ENCODE data around the gene ANGPTL4.
"Not testable (repeated sequence)": the region's sequence is repeated elsewhere in the genome, so short reads cannot be mapped to it uniquely, and the experiment has no call there.

ANGPTL4 gene

DNA sequence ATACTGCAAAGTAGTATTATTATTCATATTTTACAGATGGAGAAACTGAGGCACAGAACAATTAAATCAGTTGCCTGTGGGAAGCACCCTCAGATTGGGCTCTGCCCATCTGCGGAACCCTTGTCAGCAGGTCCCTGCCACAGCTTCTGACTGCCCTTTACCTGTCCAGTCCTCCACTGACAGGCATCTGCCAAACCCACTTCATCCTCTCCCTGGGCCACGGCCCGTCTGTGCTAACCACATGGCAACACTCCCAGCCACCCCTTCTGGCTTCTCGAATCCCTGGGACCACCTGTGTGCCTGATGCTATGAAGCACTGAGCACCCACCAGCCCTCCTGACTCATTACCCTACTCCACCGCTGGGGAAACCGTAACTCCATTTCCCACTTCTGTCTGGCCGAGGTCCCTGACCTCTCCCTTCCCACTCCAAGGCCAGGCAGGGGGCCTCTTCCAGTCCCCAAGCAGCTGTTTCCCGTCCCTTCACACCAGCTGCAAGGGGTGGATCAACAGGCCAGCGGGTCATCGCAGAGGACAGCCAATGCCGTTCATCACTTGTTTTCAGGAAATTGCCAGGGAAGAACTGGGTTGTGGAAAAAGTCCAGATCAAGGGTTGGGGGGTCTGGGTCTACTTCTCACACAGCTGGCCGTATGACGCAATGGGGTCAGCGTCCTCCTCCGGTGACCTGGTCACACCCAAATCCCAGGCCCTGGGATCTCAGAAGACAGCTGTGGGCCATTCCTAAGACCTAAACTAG lies 23.4 kb upstream of the ANGPTL4 start:
- Histone ChIP-seq H3K9ac (ENCODE audit: low read length) (no peak overlapping the region), H3K27ac (ENCODE audit: low read length) (no peak overlapping the region), H3F3A (ENCODE audit: insufficient read depth, low read length) (no peaks in the 10 kb centered on the region; the same call in 1 of the 2 replicates), H3K4me1 (ENCODE audit: low read length) (no peaks in the 10 kb centered on the region), H3K4me2 (ENCODE audit: low read depth, low read length) (no peak overlapping the region), H3K9me2 (replicated peaks; ENCODE audit: insufficient read depth, low read length) (no peaks in the 10 kb centered on the region), H3K9me3 (replicated peaks; ENCODE audit: insufficient read depth, low read length) (no peaks in the 10 kb centered on the region), H3K36me3 (replicated peaks; ENCODE audit: insufficient read depth, low read length) (no peaks in the 10 kb centered on the region), H2AFZ (ENCODE audit: low read length) (no peak overlapping the region), H3K27me3 (replicated peaks; ENCODE audit: insufficient read depth, low read length) (peaks cover 86% of the 10 kb centered on the region), H3K4me3 (ENCODE audit: low read length) (no peak overlapping the region), H3K79me2 (ENCODE audit: low read length) (no peaks in the 10 kb centered on the region), H4K20me1 (ENCODE audit: insufficient read depth, low read length) (no peaks in the 10 kb centered on the region)
- no peak for DNase-seq
- TF ChIP-seq EZH2phosphoT487 (IDR thresholded peaks at IDR 0.05; ENCODE audit: low read length) = no peak
- TF ChIP-seq, protein P1, sequence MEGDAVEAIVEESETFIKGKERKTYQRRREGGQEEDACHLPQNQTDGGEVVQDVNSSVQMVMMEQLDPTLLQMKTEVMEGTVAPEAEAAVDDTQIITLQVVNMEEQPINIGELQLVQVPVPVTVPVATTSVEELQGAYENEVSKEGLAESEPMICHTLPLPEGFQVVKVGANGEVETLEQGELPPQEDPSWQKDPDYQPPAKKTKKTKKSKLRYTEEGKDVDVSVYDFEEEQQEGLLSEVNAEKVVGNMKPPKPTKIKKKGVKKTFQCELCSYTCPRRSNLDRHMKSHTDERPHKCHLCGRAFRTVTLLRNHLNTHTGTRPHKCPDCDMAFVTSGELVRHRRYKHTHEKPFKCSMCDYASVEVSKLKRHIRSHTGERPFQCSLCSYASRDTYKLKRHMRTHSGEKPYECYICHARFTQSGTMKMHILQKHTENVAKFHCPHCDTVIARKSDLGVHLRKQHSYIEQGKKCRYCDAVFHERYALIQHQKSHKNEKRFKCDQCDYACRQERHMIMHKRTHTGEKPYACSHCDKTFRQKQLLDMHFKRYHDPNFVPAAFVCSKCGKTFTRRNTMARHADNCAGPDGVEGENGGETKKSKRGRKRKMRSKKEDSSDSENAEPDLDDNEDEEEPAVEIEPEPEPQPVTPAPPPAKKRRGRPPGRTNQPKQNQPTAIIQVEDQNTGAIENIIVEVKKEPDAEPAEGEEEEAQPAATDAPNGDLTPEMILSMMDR (IDR thresholded peaks at IDR 0.05; ENCODE audit: low read length) = peak; percentile 16
- TF ChIP-seq EZH2 (optimal IDR thresholded peaks at IDR 0.05; ENCODE audit: low read depth, low read length) = no peak

DNA sequence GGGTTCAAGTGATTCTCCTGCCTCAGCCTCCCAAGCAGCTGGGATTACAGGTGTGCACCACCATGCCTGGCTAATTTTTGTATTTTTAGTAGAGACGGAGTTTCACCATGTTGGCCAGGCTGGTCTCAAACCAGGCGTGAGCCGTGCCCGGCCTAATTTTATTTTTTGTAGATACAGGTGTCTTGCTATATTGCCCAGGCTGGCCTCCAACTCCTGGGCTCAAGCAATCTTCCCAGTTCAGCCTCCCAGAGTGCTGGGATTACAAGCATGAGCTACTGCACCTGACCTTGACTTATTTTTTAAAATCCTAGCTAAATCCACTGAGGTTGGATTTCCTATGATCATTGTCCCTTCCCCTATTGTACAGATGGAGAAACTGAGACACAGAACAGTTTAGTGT lies 22.5 kb upstream of the ANGPTL4 start:
- H3K27ac ChIP-seq (ENCODE audit: low read length); H3K4me3 ChIP-seq (ENCODE audit: low read length); H2AFZ ChIP-seq (ENCODE audit: low read length); H3K4me2 ChIP-seq (ENCODE audit: low read depth, low read length); H3K9me2 ChIP-seq (replicated peaks; ENCODE audit: insufficient read depth, low read length); H3K79me2 ChIP-seq (ENCODE audit: low read length); H3K4me1 ChIP-seq (ENCODE audit: low read length); H3K9me3 ChIP-seq (replicated peaks; ENCODE audit: insufficient read depth, low read length); DNase-seq; H3F3A ChIP-seq (ENCODE audit: insufficient read depth, low read length); H3K36me3 ChIP-seq (replicated peaks; ENCODE audit: insufficient read depth, low read length); H4K20me1 ChIP-seq (ENCODE audit: insufficient read depth, low read length); H3K9ac ChIP-seq (ENCODE audit: low read length): not testable (repeated sequence)
- H3K27me3 ChIP-seq (replicated peaks; ENCODE audit: insufficient read depth, low read length) = peaks cover 76% of the 10 kb centered on the region

DNA sequence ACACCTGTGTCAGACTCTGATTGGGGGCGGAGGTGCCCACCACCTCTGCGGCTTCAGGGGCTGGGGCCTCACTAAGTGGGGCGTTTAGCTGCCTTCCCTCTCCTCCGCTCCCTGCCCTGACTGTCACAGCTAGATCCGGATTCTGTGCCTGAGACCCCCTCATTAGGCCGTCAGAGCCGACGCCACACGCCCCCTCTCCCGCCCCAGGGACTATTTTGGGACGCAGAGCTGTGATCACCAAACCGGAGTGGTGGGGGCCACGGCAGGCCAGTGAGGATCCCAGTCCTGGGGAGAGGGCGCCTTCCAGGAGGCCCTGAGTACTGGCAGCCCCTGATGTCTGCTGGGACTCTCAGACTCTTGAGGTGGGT lies 21.7 kb upstream of the ANGPTL4 start:
- no peak overlapping the region for H3K9ac ChIP-seq (ENCODE audit: low read length)
- H3K4me1 ChIP-seq (ENCODE audit: low read length) = no peaks in the 10 kb centered on the region
- H3F3A ChIP-seq (ENCODE audit: insufficient read depth, low read length) = no peaks in the 10 kb centered on the region
- H3K27me3 ChIP-seq (replicated peaks; ENCODE audit: insufficient read depth, low read length) = peaks cover 71% of the 10 kb centered on the region
- no peaks in the 10 kb centered on the region for H3K79me2 ChIP-seq (ENCODE audit: low read length)
- no peak overlapping the region for H2AFZ ChIP-seq (ENCODE audit: low read length)
- H4K20me1 ChIP-seq (ENCODE audit: insufficient read depth, low read length) = no peaks in the 10 kb centered on the region
- no peaks in the 10 kb centered on the region for H3K36me3 ChIP-seq (replicated peaks; ENCODE audit: insufficient read depth, low read length)
- TF ChIP-seq, protein P1 (IDR thresholded peaks at IDR 0.05; ENCODE audit: low read length) = no peak
- H3K4me3 ChIP-seq (ENCODE audit: low read length) = no peak overlapping the region
- no peaks in the 10 kb centered on the region for H3K9me3 ChIP-seq (replicated peaks; ENCODE audit: insufficient read depth, low read length)
- DNase-seq = no peak
- H3K4me2 ChIP-seq (ENCODE audit: low read depth, low read length) = no peak overlapping the region
- H3K9me2 ChIP-seq (replicated peaks; ENCODE audit: insufficient read depth, low read length) = no peaks in the 10 kb centered on the region
- no peak overlapping the region for H3K27ac ChIP-seq (ENCODE audit: low read length)

DNA sequence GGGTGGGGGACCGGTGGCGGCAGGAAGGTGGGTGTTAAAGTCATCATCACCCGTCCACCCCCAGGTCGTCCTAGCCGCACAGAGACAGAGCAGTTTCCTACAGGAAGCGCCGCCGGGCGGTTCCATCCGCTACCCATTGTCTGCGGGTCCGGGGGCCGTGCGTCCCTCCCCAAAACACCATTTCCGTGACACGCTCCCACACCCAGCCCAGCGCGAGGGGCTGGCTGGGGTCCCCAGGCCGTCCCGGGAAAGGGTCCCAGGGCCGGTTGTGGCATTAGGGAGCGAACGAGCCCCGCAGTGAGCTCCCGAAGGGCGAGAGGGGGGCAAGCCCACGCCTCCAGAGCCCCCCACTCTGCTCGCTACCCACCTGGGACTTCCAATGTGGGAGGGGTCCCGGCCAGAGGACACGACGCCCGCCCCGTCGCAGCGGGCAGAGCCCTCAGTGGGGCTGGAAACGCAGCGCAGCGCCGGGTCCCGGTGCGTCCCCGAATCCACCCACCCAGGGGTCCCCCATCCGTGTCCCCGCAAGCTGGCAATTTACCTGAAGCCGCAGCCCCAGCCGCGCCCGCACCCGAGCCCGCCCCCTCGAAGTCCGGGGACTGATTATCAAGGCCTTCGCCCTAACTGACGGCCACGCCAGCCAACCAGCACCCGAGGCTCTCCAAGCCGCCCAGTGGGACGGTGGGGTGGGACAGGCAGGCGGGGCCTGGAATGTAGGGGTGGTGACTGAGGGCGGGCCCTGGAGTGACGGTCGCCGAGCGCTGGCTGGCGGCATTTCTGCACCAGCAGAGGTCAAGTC lies 21.1 kb upstream of the ANGPTL4 start, which contains the start of gene KANK3:
TSS of gene KANK3 (minus strand) at position 579 of the 799 bp plus-strand sequence. CDS start 5,434 bp downstream, outside the sequence.
- Histone ChIP-seq H3K27me3 (replicated peaks; ENCODE audit: insufficient read depth, low read length) (peaks cover 65% of the 10 kb centered on the region), H2AFZ (ENCODE audit: low read length) (peak within 1 kb of the TSS; percentile 54; the same call in 1 of the 2 replicates), H3K9ac (ENCODE audit: low read length) (no peak within 1 kb of the TSS)

More for the DNA sequence above, 21.1 kb upstream of the ANGPTL4 start, which contains the start of gene KANK3:
- no peaks in the 10 kb centered on the region for H3F3A ChIP-seq (ENCODE audit: insufficient read depth, low read length)
- no peaks in the 10 kb centered on the region for H3K36me3 ChIP-seq (replicated peaks; ENCODE audit: insufficient read depth, low read length)
- DNase-seq = peak; percentile 94
- H4K20me1 ChIP-seq (ENCODE audit: insufficient read depth, low read length) = no peaks in the 10 kb centered on the region
- no peak within 1 kb of the TSS for H3K27ac ChIP-seq (ENCODE audit: low read length)
- no peak for TF ChIP-seq EZH2 (optimal IDR thresholded peaks at IDR 0.05; ENCODE audit: low read depth, low read length)
- no peaks in the 10 kb centered on the region for H3K79me2 ChIP-seq (ENCODE audit: low read length)
- H3K4me3 ChIP-seq (ENCODE audit: low read length) = peak within 1 kb of the TSS; percentile 49
- no peaks in the 10 kb centered on the region for H3K9me3 ChIP-seq (replicated peaks; ENCODE audit: insufficient read depth, low read length)
- peak within 1 kb of the TSS; percentile 75; the same call in 1 of the 2 replicates for H3K4me2 ChIP-seq (ENCODE audit: low read depth, low read length)
- H3K9me2 ChIP-seq (replicated peaks; ENCODE audit: insufficient read depth, low read length) = no peaks in the 10 kb centered on the region
- H3K4me1 ChIP-seq (ENCODE audit: low read length) = no peaks in the 10 kb centered on the region
